GM18502 (cell line): Measurements from ENCODE around the gene UNK.
"Not testable (repeated sequence)": the region's sequence is repeated elsewhere in the genome, so short reads cannot be mapped to it uniquely, and the experiment has no call there.

Source experiments
- ATAC-seq: cut with Tn5 transposase; IDR thresholded peaks from one replicate; pipeline ENCODE4 v1.9.1; 2021; ENCODE audit warnings: mild to moderate bottlenecking; ENCODE audit not compliant: unreplicated experiment, poor library complexity

UNK gene

DNA sequence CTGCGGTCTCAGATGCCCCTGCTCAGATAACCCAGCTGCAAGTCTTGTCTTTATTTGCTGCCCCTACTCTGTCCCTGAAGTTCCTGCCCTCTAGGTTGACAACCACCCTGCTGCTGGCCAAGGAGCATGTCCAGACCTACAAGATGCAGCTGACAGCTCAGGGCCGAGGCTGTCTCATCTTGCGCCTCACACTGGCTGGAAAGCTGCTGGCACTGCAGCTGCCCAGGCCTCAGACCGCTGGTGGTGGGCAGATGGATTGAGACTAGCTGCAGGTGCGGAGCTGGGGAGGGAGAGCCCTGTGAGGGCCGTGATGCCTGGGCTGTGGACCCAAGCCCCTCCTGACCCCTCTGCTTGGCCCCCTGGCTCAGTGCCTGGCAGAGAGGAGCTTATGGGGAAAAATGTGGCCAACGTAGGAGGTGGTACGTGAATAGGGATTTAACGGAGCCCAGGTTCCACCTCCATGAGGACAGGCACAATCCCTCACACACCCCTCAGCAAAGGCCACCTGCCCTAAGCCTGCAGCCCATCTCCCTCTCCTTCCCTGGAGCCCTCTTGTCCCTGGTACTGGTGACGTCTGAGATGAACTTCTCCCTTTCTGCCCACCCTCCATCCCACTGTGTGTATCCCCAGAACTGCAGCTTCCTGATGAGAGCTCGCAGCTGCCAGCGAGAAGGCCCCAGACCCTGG lies 11.3 kb upstream of the UNK start:
- no peak for ATAC-seq

DNA sequence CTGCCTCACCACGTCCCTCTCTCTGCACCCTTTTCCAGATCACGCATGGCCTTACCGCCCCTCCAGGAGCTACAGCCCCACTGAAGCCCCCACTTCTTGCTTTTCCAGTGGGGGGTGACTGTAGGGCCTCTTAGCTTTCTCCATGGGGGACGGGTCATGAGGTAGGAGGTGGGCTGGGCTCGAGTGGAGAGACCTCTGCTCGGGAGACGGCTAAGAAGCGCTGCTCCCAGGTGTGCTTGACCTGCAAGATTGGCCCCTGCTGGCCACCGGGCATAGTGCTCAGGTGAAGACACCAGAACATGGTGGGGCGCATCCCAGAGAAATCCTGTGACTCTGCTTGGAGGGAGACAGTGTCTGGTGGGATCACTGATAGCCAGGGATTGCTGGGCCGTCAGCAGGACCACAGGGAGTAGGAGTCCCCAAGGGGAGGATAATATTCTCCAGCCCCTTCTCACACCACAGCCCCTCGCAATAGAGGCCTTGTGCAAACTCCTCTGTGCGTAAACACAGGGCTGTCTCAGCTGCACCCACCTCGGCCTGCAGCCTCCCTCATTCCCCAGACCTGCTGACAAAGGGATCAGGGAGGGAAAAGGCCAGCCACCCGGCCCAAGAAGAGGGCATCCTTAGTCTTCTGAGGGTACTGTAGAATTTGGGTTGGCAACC lies 10.7 kb upstream of the UNK start:
- no peak for ATAC-seq

DNA sequence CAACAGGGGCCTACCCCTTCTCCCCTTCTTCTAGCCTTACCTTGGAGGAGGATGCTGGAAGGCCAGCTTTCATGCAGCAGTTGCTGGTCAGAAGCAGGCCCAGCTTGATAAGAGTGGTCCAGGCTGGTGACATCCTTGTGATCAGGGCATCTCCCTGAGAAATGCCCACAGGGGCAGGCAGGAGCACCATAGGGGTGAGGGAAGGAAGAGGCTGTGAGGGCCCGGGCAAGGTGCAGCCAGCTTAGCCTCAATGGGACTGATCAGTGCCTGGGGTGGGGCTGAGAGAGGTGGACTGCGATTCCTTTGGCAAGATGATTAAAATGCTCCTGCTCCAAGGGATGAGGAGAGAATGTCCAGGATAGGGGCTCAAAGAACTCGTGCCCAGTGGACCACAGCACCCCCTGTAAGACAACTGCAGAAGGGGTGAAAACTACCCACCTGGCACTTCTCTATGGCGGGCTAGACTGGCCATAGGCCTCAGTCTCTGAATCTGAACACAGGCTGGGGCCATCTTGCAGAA lies 10.1 kb upstream of the UNK start:
- ATAC-seq = no peak

DNA sequence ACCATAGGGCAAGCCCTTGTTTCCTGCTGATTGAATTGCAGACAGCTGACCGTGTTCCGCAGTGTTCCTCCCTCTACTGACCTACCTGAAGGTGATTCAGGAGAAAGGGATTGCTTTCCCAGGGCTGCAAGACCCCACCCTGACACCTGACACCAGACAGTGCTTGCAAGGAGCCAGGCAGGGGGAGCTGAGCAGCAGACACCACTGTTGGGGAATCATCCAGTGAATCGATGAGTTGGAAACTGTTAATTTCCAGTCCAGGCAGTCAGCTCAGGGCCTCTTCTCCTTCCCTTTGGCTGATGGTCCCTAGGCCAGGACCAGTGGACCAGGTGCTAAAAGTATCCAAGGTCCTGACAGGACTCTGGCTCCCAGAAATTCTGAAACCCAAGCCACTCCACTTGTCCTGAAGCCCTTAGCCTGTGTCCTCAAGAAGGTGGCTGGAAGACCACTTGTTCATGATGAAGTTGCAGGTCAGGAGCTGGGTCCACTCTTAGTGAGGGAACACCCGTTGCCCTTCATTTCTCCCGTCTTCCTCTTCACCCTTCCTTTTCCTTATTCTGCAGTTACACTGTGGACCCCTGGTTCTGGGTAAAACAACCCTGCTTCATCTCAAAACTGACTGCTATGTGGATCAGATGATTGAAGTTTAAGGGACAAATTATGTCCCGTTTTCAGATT lies 9.5 kb upstream of the UNK start:
- ATAC-seq = no peak

DNA sequence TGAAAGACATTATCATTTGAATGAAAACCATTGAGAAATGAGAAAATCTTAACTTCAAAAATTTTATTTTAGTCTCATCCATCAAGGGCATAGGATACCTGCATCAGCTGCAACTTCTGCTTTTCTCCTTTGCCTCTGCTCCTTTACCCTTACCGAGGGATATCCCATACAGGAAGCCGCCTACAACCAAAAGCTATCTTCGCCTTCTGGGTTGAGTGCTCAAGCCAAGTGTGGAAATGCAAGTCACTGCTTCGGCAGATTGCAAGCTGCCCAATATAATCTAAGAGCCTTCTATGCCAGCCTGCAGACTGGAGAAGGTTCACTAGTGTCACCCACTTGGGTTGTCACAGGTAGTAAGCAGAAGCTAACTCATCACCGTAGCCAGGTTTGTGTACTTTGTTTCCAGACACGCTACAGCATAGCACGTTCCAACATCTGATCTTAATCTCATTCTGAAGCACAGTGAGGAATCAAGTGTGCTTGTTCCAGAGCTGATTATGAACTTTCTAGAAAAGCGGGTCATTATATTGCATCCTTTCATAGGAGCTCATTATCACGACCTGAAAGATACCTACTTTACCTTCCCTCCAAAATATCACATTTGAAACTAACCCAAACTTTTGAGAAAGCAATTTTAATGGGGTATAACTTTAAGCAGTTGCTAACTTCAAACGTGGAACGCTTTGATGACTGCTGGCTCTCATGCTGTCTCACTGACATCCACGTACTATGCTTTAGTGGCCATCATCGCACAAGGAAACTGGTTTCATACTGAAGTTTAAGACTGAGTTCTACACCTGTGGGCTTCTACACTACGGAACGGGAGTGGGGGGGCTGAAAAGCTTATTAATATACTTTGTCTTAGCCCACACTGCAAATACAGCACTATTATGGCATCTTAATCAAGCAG lies 8.0 kb upstream of the UNK start:
- ATAC-seq = no peak

DNA sequence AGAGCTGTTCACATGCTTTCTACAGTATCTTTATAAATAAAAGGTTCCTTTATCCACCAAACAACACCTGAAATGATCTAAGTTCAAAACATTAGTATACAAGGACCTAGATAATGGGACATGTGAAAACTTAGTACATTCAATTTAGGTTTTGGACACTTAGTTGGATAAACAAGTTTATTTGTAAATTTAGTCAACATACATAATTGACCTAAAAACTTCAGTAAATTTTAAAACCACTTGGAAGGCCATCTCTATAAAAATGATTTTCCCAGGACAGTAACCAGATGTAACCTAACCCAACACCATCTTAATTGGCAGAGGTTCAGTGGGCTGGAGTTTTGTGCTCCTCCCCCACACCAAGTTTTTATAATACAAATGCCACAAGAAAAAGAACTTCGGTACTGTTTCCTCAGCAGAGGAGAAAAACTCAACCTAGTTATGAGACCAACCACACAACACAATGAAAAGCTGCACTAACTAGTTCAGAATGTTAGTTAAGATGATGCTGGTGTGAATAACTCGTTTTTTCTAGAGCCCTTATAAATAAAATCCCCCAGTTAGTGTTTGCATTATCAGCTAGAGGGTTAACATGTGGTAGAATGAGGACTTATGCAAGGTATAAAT lies 7.2 kb upstream of the UNK start:
- no peak for ATAC-seq

DNA sequence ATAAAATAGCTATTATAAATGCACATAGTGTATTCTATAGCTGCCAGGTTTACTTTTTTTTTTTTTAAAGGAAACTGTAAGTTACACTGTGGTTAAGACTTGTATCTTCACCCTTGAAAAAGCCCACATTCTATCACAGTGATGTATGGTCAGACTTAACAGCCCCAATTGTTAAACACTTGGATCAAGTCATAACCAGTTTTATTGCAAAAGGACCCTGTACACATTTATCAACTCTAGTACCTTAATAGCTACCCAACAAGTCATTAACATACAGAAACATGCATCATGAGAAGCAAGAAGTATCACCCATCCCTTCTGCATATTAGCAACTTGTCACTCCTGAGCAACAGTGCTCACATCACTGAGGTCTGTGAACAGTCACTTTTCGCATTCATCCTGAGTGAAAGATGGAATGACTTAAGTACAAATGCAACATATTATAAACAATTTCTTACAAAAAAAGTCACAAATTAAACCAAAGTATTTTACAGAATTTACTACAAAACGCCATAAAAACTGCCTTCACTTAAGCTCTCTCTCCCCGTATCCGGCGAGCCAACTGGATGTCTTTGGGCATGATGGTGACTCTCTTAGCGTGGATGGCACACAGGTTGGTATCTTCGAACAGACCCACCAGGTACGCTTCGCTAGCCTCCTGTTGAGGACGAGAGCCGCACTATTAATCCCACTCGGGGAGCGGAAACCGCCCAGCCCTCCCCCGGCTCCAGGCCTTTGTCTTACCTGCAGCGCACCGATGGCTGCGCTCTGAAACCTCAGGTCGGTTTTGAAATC lies 6.3 kb upstream of the UNK start:
- ATAC-seq = not testable (repeated sequence)

DNA sequence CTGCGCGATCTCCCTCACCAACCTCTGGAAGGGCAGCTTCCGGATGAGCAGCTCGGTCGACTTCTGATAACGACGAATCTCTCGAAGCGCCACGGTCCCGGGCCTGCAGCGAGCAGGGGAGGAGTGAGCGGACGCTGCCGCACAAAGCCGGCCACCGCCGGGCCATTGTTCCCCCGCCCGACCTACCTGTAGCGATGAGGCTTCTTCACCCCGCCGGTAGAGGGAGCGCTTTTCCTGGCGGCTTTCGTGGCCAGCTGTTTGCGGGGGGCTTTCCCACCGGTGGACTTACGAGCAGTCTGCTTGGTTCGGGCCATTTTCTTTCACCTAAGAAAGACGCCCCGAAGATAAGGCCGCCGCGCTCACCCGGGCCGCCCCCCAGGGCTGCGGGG lies 5.8 kb upstream of the UNK start:
- ATAC-seq = peak; percentile 11

DNA sequence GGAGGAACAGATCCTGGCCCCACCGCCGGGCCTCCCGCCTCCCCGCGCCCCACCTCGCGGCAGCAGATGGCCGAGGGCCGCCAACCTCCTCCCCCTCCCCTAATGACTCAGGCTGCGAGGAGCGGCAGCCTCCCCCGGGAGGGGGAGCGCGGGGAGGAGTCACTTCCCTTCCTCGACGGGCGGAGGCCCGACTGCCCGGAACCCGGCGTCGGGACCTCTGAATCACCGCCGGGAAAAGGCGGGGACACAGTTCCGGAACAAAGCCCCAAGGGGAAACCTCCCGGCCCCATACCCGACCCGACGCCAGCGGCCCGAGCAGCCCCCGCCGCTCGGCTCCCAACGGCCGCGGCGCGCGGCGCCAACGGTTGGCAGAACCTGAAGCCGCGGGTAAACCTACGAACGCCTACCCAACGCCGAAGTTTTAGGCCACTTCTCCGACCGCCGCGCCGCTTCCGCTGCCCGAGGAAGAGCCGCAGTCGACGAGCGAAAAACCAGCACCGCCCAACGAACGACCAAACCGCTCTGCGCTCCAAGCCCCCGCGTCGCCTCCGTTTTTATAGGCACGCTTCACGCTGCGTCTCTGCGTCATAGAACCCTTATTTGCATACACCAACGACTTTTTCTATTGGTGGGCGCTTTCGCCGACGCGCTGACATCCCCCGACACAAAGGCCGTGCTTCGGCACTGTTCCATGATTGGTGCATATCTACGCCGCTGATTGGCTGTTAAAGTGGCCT lies 5.2 kb upstream of the UNK start:
- peak; percentile 66 for ATAC-seq

DNA sequence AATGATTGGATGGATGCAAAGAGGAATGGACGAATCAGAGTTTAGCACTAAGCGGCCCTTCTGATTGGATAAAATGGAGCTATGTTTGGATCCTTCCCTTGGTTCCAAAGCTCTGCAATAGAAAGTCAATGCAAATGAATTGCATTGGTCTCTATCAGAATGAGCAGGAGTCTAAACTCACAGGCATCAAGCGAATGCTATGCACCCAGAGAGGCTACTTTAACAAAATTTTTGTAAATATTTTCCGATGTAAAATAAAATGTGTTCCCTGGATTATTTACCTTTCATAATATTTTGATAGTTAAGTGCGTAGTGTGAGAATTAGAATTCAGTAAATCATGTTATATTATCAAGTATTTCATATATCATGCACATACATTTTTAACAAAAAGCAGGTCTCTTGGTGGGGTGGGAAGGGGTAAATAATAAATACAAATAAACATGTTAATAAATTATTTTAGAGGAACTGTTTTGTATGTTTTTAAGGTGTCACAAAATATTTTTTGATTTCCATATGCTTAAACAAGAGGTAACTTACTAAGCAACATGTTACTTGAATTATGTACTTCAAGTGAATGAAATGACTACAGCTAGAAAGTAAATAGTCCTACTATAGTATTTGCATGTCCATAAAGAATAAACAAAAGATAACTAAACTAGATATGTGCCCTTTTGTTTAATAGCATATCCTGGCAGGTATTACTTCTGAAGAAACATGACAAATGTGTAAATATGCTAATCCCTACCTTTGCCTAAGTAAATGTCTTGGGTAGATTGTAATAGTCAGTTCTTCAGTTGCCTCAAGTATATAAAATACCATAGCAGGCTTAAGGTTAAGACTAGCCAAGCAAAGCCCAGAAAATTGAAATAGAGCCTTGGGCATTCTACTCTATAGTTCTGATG lies 4.4 kb upstream of the UNK start:
- no peak for ATAC-seq

DNA sequence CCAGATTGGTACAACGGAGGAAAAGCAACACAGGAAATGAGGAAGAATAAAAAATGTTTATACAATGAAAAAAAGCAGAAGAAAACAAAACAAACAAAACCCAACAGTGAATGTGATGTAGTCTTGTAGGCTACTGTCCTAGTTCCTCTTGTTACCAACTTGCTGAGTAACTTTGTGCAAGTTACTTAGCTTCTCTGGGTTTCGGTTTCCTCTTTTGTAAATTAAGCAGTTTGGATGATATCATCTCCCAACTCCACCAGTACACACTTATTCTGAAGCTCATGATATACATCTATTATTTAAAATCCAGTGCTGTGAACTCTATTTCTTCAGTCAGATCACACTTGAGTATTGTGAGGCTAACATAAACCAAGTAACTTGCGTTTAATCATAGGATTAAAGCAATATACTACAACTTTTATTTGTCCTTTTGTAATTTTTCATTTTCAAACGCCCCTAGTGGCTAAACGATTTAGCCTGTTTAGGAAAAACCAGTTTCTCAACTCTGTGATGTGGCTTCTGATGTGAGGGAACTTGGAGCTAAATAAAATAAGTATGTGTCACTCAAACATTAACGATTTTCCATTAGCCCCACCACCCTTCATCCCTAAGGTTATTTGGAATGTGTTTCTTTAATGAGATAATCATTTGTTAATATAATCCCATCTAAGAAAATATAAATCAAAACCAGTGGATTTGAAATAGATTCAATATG lies 1.4 kb upstream of the UNK start:
- no peak for ATAC-seq

DNA sequence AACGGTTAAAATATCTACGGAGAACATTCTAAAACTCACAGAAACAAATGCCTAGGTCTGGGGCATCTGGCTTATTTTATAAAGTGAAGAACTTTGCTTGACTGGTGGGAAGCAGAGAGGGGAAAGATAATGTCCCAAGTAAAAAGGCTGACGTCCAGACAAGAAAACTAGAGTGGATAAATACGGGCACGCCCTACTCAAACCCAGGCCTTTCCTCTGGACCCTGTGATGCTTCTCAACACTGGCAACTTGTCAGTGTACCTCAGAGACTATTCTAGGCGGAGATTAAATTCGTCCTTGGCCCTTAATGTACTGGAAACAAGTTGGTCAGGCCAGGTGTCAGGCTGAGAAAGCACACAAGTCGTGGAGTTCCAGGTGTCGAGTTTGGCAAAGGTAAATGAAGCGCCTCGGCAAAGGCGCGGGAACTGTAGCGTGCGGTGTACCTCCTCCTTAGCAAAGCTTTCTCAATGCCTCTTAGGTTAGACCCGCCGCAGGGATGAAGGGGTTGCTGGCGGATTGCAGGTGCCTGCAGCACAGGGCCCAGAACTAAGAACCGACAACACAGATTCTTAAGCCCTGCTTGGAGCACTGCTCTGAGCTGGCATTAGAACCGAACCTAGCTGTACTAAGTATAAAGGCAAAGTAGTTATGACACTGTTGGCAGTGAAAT lies 668 bp upstream of the UNK start:
- peak; percentile 2 for ATAC-seq

DNA sequence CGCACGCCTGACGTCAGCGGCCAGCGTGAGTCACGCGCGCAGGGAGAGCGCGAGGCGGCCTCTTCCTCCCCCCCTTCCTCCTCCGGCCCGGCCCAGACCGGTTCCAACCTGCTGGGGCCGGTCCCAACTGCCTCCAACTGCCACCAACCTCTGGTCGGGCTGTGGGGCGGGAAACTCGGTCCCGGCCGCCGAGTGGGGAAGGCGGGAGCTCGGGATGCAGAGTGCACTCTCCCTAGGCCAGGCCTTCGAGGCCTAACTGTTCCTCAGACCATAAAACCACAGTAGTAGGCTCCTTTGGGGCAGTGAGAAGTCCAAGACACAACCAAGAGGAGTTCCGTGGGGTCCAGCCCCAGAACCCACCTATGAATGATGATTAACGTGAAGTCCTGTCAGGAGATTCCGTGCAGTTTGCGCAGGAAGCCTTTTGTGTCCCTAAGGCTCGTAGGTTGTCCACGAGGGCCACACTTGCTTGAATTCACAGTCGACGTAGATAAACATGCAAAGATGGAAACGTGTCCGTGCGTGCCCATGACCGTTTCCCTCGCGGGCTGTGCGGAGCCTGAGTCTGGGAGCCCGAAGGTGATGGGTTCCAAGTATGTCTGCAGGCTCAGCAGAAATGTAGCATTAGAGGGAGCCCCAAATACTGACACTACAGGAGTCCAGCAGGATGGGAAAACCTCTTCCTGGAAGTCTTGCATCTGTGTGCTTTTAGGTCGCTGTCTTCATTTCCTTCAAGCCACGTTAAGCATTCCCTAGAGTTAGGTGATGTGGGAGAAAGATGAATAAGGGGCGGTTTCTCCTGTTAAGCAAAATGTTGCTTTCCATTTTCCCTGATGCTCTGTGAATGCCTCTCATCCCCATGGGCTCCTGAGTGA lies 647 bp downstream of the UNK start:
- peak; percentile 55 for ATAC-seq

DNA sequence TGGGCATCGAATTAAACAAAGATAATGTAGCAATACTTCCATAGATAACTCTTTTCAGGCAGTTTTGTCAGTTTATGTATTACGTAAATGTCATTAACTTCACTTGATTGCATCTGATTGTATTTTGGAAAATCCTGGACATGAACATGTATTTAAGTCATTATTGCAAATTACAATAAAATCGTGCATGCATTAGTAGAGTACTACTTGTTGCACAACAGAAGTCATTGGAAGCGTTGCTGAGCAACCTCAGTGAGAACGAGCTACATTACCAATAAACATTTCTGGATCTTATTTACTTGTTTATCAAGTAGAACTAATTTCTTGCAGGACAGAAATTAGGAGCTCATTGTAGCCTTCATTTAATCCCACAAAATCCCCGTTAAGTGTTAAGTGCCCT lies 6.6 kb downstream of the UNK start:
- no peak for ATAC-seq

DNA sequence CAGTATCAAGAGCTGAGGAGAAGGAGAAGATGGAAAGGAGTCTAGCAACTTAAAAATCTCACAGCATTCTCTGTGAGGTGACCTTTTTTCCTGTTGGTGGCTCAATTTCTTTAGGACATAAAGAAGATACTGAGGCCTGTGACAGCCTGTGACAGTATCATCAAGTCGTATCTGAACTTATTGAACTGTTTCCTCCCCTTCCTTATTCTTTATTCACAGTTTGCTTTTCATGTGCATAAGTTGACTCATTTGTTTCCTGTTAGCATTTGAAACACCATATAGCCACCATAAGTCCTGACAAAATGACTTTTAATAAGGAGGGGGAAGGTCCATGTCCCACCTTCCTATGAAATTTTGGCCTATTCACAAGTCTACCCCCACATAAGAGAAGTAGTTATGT lies 8.9 kb downstream of the UNK start:
- ATAC-seq = no peak
